ENCODE results near the gene SOAT2.

The SOAT2 gene

GRCh38 chr12:53065975-53066931 is 37.0 kb upstream of the SOAT2 start:
- DNase-seq = peak; percentile 55

GRCh38 chr12:53067074-53067992 is 36.0 kb upstream of the SOAT2 start:
- no peak for DNase-seq

- no peak for DNase-seq
Observed at GRCh38 chr12:53067993-53068770, 35.1 kb upstream of the SOAT2 start.

- DNase-seq = no peak
Observed at GRCh38 chr12:53068811-53069585, 34.3 kb upstream of the SOAT2 start.

- DNase-seq = no peak
Observed at GRCh38 chr12:53069621-53070410, 33.5 kb upstream of the SOAT2 start.

GRCh38 chr12:53070877-53071492 is 32.3 kb upstream of the SOAT2 start:
- DNase-seq = no peak

GRCh38 chr12:53071591-53072551 is 31.4 kb upstream of the SOAT2 start:
- no peak for DNase-seq

- DNase-seq = no peak
Observed at GRCh38 chr12:53073881-53074280, 29.4 kb upstream of the SOAT2 start.

- no peak for DNase-seq
Observed at GRCh38 chr12:53074283-53074998, 28.8 kb upstream of the SOAT2 start.

GRCh38 chr12:53074999-53075370 is 28.3 kb upstream of the SOAT2 start:
- DNase-seq = no peak

GRCh38 chr12:53076461-53076860 is 26.8 kb upstream of the SOAT2 start:
- DNase-seq = no peak

GRCh38 chr12:53077030-53077429 is 26.3 kb upstream of the SOAT2 start:
- no peak for DNase-seq

- peak; percentile 47 for DNase-seq
Observed at GRCh38 chr12:53078425-53079225, 24.7 kb upstream of the SOAT2 start.

- DNase-seq = peak; percentile 96
Observed at GRCh38 chr12:53079226-53080117, 23.8 kb upstream of the SOAT2 start, which contains the start of gene SPRYD3. TSS of gene SPRYD3 (minus strand) at chr12:53079390. CDS start at chr12:53079333, 57 bp downstream.

- DNase-seq = no peak
Observed at GRCh38 chr12:53082637-53083175, 20.6 kb upstream of the SOAT2 start.

GRCh38 chr12:53086361-53086760 is 16.9 kb upstream of the SOAT2 start:
- no peak for DNase-seq
